Measurements from ENCODE around the gene CCDC170.

The CCDC170 gene

DNA sequence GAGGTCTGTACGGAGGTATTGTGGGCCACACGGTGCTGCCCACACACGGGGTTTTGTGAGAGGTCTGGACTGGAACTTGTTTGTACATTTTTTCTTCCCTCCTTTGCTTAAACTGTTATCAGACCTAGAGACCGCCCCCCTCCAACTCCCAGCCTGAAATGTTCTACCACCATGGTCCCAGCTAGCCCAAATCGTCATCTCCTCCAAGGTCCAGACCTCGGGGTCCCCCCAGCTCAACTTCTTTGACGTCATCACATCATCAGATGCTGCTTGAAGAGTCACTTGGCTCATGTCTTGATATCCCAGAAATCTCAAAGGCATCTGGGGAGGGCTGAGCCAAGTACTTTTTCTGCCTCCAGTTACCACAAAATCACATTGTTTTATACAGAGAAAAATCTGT, 2.8 kb upstream of the CCDC170 start:
- TF ChIP-seq, protein P1, sequence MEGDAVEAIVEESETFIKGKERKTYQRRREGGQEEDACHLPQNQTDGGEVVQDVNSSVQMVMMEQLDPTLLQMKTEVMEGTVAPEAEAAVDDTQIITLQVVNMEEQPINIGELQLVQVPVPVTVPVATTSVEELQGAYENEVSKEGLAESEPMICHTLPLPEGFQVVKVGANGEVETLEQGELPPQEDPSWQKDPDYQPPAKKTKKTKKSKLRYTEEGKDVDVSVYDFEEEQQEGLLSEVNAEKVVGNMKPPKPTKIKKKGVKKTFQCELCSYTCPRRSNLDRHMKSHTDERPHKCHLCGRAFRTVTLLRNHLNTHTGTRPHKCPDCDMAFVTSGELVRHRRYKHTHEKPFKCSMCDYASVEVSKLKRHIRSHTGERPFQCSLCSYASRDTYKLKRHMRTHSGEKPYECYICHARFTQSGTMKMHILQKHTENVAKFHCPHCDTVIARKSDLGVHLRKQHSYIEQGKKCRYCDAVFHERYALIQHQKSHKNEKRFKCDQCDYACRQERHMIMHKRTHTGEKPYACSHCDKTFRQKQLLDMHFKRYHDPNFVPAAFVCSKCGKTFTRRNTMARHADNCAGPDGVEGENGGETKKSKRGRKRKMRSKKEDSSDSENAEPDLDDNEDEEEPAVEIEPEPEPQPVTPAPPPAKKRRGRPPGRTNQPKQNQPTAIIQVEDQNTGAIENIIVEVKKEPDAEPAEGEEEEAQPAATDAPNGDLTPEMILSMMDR (conservative IDR thresholded peaks at IDR 0.05; ENCODE audit: low read length), result no peak
- TF ChIP-seq EZH2phosphoT487 (IDR thresholded peaks at IDR 0.05; ENCODE audit: borderline replicate concordance), result no peak
- H3K9me3 ChIP-seq (ENCODE audit: insufficient read depth, low read depth, low read length), result no peaks in the 10 kb centered on the region
- no peak overlapping the region for H2AFZ ChIP-seq (ENCODE audit: low read length)
- H3K4me3 ChIP-seq (ENCODE audit: low read length, poor library complexity, severe bottlenecking), result no peak overlapping the region
- no peaks in the 10 kb centered on the region for H3K36me3 ChIP-seq (ENCODE audit: insufficient read depth, low read length)
- no peaks in the 10 kb centered on the region for H3K4me1 ChIP-seq (ENCODE audit: insufficient read depth, low read length, poor library complexity, severe bottlenecking)
- H3K9ac ChIP-seq (ENCODE audit: low read depth, low read length, poor library complexity, severe bottlenecking), result no peak overlapping the region
- H3K4me2 ChIP-seq (ENCODE audit: low read depth, low read length, poor library complexity, severe bottlenecking), result no peak overlapping the region
- no peaks in the 10 kb centered on the region for H3K27me3 ChIP-seq (ENCODE audit: insufficient read depth, low read length, poor library complexity, severe bottlenecking)
- H3K9me2 ChIP-seq (replicated peaks; ENCODE audit: low read depth, low read length), result no peaks in the 10 kb centered on the region
- H4K20me1 ChIP-seq (ENCODE audit: insufficient read depth, low read length, poor library complexity, severe bottlenecking), result no peaks in the 10 kb centered on the region
- no peaks in the 10 kb centered on the region for H3K79me2 ChIP-seq (ENCODE audit: insufficient read depth, low read length)
- H3F3A ChIP-seq (ENCODE audit: low read depth), result no peaks in the 10 kb centered on the region

DNA sequence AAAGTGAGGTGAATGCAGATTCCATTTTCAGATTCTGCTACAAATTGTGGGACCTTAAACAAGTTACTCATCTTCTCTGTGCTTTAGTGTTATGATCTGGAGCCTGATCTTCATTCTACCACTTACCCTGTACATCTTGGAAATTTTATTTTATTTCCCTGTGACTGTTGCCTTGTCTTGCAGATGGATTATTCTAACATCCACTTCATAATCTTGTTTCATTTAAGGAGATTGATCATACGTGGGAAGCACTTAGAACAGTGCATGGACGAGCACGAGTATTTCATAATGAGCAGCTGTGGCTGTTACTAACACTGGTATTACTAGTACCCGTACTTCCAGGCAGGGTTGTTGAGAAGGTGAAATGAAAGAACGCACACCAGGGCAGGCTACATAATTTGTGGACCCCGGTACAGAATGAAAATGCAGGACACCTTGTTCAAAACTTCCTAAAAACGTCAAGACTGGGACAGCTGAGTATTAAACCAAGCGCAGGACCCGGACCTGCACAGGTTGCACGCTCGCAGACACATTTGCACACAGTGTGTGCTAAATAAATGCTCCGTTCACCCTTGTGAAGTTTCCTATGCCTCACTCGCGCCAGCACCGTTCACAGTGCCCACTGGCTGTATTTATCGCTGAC, 535 bp upstream of the CCDC170 start:
- H3F3A ChIP-seq (ENCODE audit: low read depth), result no peaks in the 10 kb centered on the region
- no peak overlapping the region for H3K4me2 ChIP-seq (ENCODE audit: low read depth, low read length, poor library complexity, severe bottlenecking)
- TF ChIP-seq, protein P1 (conservative IDR thresholded peaks at IDR 0.05; ENCODE audit: low read length), result no peak
- TF ChIP-seq EZH2phosphoT487 (IDR thresholded peaks at IDR 0.05; ENCODE audit: borderline replicate concordance), result no peak
- no peaks in the 10 kb centered on the region for H3K9me2 ChIP-seq (replicated peaks; ENCODE audit: low read depth, low read length)
- H3K79me2 ChIP-seq (ENCODE audit: insufficient read depth, low read length), result no peaks in the 10 kb centered on the region
- H3K4me1 ChIP-seq (ENCODE audit: insufficient read depth, low read length, poor library complexity, severe bottlenecking), result no peaks in the 10 kb centered on the region
- H3K9ac ChIP-seq (ENCODE audit: low read depth, low read length, poor library complexity, severe bottlenecking), result no peak overlapping the region
- no peak overlapping the region for H3K4me3 ChIP-seq (ENCODE audit: low read length, poor library complexity, severe bottlenecking)
- H2AFZ ChIP-seq (ENCODE audit: low read length), result no peak overlapping the region
- H3K36me3 ChIP-seq (ENCODE audit: insufficient read depth, low read length), result no peaks in the 10 kb centered on the region
- H4K20me1 ChIP-seq (ENCODE audit: insufficient read depth, low read length, poor library complexity, severe bottlenecking), result no peaks in the 10 kb centered on the region
- no peaks in the 10 kb centered on the region for H3K27me3 ChIP-seq (ENCODE audit: insufficient read depth, low read length, poor library complexity, severe bottlenecking)
- H3K9me3 ChIP-seq (ENCODE audit: insufficient read depth, low read depth, low read length), result no peaks in the 10 kb centered on the region

DNA sequence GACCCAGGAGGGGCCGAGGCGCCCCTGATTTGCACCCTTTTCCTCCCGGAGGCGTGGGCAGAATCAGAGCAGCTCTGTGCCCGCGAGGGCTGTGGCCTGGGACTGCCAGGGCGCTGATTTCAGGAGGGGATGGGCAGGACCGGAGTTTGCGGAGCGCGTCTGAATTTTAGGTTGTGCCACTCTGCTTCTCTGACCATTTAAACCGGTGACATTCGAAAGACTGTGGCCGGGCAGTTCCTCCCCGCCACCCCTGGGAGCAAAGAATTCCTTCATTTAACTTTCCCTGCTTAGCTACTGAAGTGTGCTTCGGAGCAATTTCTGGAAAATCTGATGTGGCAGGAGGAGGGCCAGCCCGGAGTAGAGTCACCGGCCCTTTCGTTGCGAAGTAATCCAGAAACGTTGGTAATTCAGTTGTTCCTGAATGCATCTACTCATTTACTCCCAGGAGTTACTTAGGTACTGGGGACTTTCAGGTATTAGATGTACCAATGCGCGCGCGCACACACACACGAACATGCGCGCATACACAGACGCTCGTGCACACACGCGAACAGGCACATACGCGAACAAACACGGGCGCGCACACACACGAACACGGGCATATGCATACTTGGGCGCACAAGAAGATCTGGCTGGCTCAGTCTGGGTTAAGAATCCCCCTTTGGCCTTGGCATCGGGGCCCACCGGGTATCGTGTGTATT, 568 bp downstream of the CCDC170 start:
- Histone ChIP-seq H3F3A (ENCODE audit: low read depth) (no peaks in the 10 kb centered on the region), H3K4me1 (ENCODE audit: insufficient read depth, low read length, poor library complexity, severe bottlenecking) (no peaks in the 10 kb centered on the region), H3K9me3 (ENCODE audit: insufficient read depth, low read depth, low read length) (no peaks in the 10 kb centered on the region), H3K9me2 (replicated peaks; ENCODE audit: low read depth, low read length) (no peaks in the 10 kb centered on the region), H3K27me3 (ENCODE audit: insufficient read depth, low read length, poor library complexity, severe bottlenecking) (no peaks in the 10 kb centered on the region), H2AFZ (ENCODE audit: low read length) (no peak overlapping the region), H3K79me2 (ENCODE audit: insufficient read depth, low read length) (no peaks in the 10 kb centered on the region), H3K4me2 (ENCODE audit: low read depth, low read length, poor library complexity, severe bottlenecking) (no peak overlapping the region), H4K20me1 (ENCODE audit: insufficient read depth, low read length, poor library complexity, severe bottlenecking) (no peaks in the 10 kb centered on the region), H3K4me3 (ENCODE audit: low read length, poor library complexity, severe bottlenecking) (no peak overlapping the region), H3K9ac (ENCODE audit: low read depth, low read length, poor library complexity, severe bottlenecking) (no peak overlapping the region), H3K36me3 (ENCODE audit: insufficient read depth, low read length) (no peaks in the 10 kb centered on the region)
- TF ChIP-seq, protein P1 (conservative IDR thresholded peaks at IDR 0.05; ENCODE audit: low read length), result no peak
- TF ChIP-seq EZH2phosphoT487 (IDR thresholded peaks at IDR 0.05; ENCODE audit: borderline replicate concordance), result no peak

Measured in Loucy (cell line).